ENCODE data around the gene DHCR24. TPM values are rescaled to one million over a fixed set of nuclear protein-coding genes. Genes with fewer than 3 reads are reported as not detected.

The DHCR24 gene
- total RNA-seq, 1 donor, result 1.7 TPM

GRCh38 chr1:54876814-54877213 is 10.2 kb downstream of the DHCR24 start:
- Histone ChIP-seq H3K4me1 (ENCODE audit: insufficient read depth, low read length) (no peaks in the 10 kb centered on the region), H3K9me3 (ENCODE audit: low read depth, low read length) (no peaks in the 10 kb centered on the region), H3K27me3 (ENCODE audit: insufficient read depth, low read length) (no peaks in the 10 kb centered on the region), H3K4me3 (ENCODE audit: low read length) (no peak overlapping the region)

DNA sequence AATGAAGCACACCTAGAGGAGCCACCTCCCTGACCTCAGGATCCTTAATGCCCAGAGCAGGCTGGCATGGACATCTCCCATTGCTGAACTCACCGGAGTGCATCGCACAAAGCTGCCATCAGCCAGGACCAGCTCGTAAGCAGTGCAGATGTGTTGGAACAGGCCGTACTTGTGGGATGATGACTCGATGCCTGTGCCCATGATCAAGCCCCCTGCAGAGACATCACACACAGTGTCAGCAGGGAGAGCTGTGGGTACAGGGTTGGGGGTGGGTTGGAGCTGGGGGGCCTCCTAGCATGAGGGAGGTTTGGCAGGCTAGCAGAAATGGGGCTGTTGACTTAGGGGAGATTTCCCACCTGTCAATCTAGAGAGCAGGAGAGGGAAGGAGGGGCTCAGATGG is 12.0 kb downstream of the DHCR24 start:
- no peaks in the 10 kb centered on the region for H3K4me1 ChIP-seq (ENCODE audit: insufficient read depth, low read length)
- no peak overlapping the region for H3K4me3 ChIP-seq (ENCODE audit: low read length)
- no peaks in the 10 kb centered on the region for H3K27me3 ChIP-seq (ENCODE audit: insufficient read depth, low read length)
- H3K9me3 ChIP-seq (ENCODE audit: low read depth, low read length), result no peaks in the 10 kb centered on the region

DNA sequence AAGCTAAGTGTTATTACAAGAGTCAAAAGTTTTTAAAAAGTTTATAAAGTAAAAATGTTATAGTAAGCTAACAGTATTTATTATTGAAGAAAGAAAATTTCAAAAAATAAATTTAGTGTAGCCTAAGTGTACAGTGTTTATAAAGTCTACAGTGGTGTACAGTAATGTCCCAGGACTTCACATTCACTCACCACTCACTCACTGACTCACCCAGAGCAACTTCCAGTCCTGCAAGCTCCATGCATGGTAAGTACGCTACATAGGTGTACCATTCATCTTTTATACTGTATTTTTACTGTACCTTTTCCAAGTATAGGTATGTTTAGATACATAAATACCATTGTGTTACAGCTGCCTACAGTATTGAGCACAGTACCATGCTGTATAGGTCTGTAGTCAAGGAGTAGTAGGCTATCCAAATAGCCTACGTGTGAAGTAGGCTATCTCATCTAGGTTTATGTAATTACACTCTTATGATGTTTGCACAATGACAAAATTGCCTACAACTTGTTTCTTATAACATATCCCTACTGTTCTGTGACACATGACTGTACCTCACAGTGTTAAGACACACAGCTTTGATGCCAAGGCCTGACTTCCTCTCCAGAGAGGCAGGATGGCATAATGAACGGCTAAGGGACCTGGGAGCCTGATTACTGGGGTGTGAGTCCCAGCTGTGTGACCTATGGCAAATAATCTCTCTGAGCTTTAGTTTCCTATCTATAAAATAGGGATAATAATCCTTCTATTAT is 12.7 kb downstream of the DHCR24 start:
- no peaks in the 10 kb centered on the region for H3K27me3 ChIP-seq (ENCODE audit: insufficient read depth, low read length)
- H3K9me3 ChIP-seq (ENCODE audit: low read depth, low read length), result no peaks in the 10 kb centered on the region
- no peak overlapping the region for H3K4me3 ChIP-seq (ENCODE audit: low read length)
- no peaks in the 10 kb centered on the region for H3K4me1 ChIP-seq (ENCODE audit: insufficient read depth, low read length)

- no peaks in the 10 kb centered on the region for H3K27me3 ChIP-seq (ENCODE audit: insufficient read depth, low read length)
- H3K4me1 ChIP-seq (ENCODE audit: insufficient read depth, low read length), result no peaks in the 10 kb centered on the region
- H3K9me3 ChIP-seq (ENCODE audit: low read depth, low read length), result no peaks in the 10 kb centered on the region
- H3K4me3 ChIP-seq (ENCODE audit: low read length), result no peak overlapping the region
Measured at GRCh38 chr1:54872036-54872331, 15.0 kb downstream of the DHCR24 start.

DNA sequence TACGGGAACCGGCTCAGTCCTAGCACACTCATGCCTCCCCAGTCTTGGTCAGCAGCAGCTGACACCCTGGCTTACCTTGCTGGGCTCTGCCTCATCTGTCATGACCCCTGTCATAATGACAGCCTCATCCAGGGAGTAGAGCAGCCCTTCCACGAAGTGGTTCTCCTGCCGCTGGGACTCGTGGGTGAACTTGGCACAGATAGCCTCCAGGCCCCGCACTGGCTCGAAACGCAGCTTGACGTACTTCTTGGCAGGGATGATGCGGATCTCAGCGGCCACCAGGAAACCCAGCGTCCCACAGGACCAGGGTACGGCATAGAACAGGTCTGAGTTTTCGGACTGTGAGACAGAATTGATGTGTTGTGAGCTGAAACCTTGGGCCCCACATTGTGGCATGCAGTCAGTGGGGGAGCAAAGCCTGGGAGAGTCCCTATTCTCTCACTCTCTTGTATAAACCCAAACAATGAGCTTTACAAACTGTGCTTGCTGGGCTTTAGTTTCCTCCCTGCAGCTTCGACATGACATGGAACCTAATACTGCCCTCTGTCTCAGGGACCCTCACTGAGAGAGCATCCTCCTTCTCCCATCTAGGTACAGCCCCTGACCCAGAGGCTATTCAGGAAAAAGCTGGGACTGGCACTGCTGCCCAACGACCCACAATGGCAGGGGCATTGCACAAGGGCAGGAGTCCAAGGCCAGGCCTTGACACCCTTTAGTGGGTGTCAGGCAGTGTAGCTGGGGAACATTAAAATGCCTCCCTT is 15.5 kb downstream of the DHCR24 start:
- H3K4me3 ChIP-seq (ENCODE audit: low read length), result no peak overlapping the region
- no peaks in the 10 kb centered on the region for H3K27me3 ChIP-seq (ENCODE audit: insufficient read depth, low read length)
- H3K9me3 ChIP-seq (ENCODE audit: low read depth, low read length), result no peaks in the 10 kb centered on the region
- no peaks in the 10 kb centered on the region for H3K4me1 ChIP-seq (ENCODE audit: insufficient read depth, low read length)

DNA sequence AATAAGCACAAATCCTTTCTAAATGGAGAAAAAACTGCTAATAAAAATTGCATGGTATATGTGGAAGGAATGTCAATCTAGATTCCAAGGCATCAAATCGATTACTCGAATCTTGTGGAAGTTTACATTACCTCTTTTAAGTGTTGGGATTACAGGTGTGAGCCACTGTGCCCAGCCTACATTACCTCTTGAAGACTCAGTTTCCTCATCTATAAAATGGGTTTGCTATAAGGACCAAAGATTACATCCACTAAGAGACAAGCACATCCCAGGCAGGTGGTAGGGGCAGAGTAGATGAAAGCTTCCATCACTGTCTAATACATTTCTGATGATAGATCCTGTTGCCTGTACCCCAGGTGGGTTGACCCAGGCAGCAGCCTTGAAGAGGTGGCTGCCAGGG is 16.1 kb downstream of the DHCR24 start:
- H3K27me3 ChIP-seq (ENCODE audit: insufficient read depth, low read length), result no peaks in the 10 kb centered on the region
- H3K9me3 ChIP-seq (ENCODE audit: low read depth, low read length), result no peaks in the 10 kb centered on the region
- H3K4me3 ChIP-seq (ENCODE audit: low read length), result no peak overlapping the region
- H3K4me1 ChIP-seq (ENCODE audit: insufficient read depth, low read length), result no peaks in the 10 kb centered on the region

DNA sequence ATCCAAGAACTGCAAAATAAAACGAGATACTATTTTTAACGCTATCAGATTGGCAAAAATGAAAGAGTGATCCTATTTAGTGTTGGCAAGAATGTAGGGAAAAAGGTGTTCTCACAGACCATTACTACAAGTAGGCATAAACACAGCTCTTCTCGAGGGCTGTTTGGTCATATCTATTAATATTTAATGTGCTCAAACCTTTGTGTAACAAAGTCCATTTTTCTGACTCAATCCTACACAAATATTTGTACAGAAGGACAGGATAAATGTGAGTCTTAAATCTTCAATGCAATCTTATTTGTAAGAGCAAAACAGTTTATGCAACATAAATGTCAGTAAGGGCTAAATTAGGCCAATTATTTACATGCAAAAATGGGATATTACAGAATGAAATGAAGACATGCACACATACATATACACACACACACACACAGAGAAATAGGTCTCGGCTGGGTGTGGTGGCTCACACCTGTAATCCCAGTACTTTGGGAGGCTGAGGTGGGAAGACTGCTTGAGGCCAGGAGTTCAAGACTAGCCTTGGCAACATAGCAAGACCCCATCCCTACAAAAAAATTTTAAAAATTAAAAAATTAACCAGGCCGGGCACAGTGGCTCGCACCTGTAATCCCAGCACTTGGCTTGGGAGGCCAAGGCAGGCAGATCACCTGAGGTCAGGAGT is 17.7 kb downstream of the DHCR24 start:
- H3K27me3 ChIP-seq (ENCODE audit: insufficient read depth, low read length), result no peaks in the 10 kb centered on the region
- no peak overlapping the region for H3K4me3 ChIP-seq (ENCODE audit: low read length)
- no peaks in the 10 kb centered on the region for H3K4me1 ChIP-seq (ENCODE audit: insufficient read depth, low read length)
- no peaks in the 10 kb centered on the region for H3K9me3 ChIP-seq (ENCODE audit: low read depth, low read length)

DNA sequence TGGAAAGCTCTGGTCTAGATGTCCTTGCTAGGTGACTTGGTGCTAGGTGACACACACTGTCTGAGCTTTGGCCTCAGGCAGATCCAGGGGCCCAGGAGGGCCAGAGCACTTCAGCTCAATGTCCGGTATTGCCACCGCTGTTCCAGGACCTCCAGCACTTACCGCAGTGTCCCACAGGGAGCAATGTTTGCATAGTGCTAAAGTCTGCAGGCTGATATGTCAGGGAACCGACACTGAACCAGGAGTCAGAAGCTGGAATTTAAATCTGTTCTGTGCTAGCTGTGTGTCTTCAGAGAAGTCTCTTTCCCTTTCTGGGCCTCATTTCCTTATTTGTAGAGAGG is 19.3 kb downstream of the DHCR24 start:
- H3K4me1 ChIP-seq (ENCODE audit: insufficient read depth, low read length), result no peaks in the 10 kb centered on the region
- H3K9me3 ChIP-seq (ENCODE audit: low read depth, low read length), result no peaks in the 10 kb centered on the region
- no peaks in the 10 kb centered on the region for H3K27me3 ChIP-seq (ENCODE audit: insufficient read depth, low read length)
- H3K4me3 ChIP-seq (ENCODE audit: low read length), result no peak overlapping the region

- no peak overlapping the region for H3K4me3 ChIP-seq (ENCODE audit: low read length)
- no peaks in the 10 kb centered on the region for H3K9me3 ChIP-seq (ENCODE audit: low read depth, low read length)
- no peaks in the 10 kb centered on the region for H3K4me1 ChIP-seq (ENCODE audit: insufficient read depth, low read length)
- H3K27me3 ChIP-seq (ENCODE audit: insufficient read depth, low read length), result no peaks in the 10 kb centered on the region
Measured at GRCh38 chr1:54866801-54867716, 19.9 kb downstream of the DHCR24 start.

GRCh38 chr1:54865238-54866073 is 21.5 kb downstream of the DHCR24 start:
- Histone ChIP-seq H3K27me3 (ENCODE audit: insufficient read depth, low read length) (no peaks in the 10 kb centered on the region), H3K4me3 (ENCODE audit: low read length) (no peak overlapping the region), H3K4me1 (ENCODE audit: insufficient read depth, low read length) (no peaks in the 10 kb centered on the region), H3K9me3 (ENCODE audit: low read depth, low read length) (no peaks in the 10 kb centered on the region)

- H3K9me3 ChIP-seq (ENCODE audit: low read depth, low read length), result no peaks in the 10 kb centered on the region
Measured at GRCh38 chr1:54864460-54865208, 22.4 kb downstream of the DHCR24 start.

GRCh38 chr1:54863267-54863665 is 23.7 kb downstream of the DHCR24 start:
- Histone ChIP-seq H3K27me3 (ENCODE audit: insufficient read depth, low read length) (no peaks in the 10 kb centered on the region), H3K9me3 (ENCODE audit: low read depth, low read length) (no peaks in the 10 kb centered on the region), H3K4me3 (ENCODE audit: low read length) (no peak overlapping the region), H3K4me1 (ENCODE audit: insufficient read depth, low read length) (peaks cover 7% of the 10 kb centered on the region)

More at GRCh38 chr1:54864460-54865208, 22.4 kb downstream of the DHCR24 start:
- H3K27me3 ChIP-seq (ENCODE audit: insufficient read depth, low read length), result no peaks in the 10 kb centered on the region
- H3K4me3 ChIP-seq (ENCODE audit: low read length), result no peak overlapping the region
- peaks cover 3% of the 10 kb centered on the region for H3K4me1 ChIP-seq (ENCODE audit: insufficient read depth, low read length)

- H3K27me3 ChIP-seq (ENCODE audit: insufficient read depth, low read length), result no peaks in the 10 kb centered on the region
- H3K4me3 ChIP-seq (ENCODE audit: low read length), result no peak overlapping the region
- H3K4me1 ChIP-seq (ENCODE audit: insufficient read depth, low read length), result peaks cover 7% of the 10 kb centered on the region
- no peaks in the 10 kb centered on the region for H3K9me3 ChIP-seq (ENCODE audit: low read depth, low read length)
Measured at GRCh38 chr1:54861070-54861761, 25.8 kb downstream of the DHCR24 start.

Measured in mononuclear cell (primary cell).